ENCODE data around the gene SPSB1.

The SPSB1 gene

DNA sequence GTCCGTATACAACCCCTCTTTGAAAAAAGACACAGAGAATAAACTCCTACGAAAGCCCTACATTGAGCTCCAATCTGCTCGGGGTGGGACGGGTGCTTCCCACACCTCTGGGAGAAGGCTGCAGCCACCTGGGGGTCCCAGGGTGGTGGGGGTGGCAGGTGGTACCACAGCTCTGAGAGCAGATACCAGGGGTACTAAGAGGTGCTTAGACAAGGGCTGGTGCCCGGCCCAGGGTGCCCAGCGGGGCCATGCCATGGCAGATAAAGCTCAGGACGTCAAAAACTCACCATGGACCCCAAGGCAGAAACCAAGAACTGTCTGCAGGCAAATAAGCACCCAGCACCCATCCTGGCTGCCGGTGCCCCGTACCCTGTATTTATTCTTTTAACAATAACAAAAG lies 75.1 kb downstream of the SPSB1 start:
- Histone ChIP-seq H3K4me3 (ENCODE audit: severe bottlenecking) (no peak overlapping the region), H3K36me3 (ENCODE audit: low read depth) (no peaks in the 10 kb centered on the region), H3K9me3 (ENCODE audit: severe bottlenecking) (no peaks in the 10 kb centered on the region), H3K4me1 (ENCODE audit: insufficient read depth, poor library complexity, severe bottlenecking) (no peaks in the 10 kb centered on the region), H3K27ac (ENCODE audit: poor library complexity, severe bottlenecking) (no peak overlapping the region), H3K27me3 (ENCODE audit: insufficient read depth, poor library complexity, severe bottlenecking) (no peaks in the 10 kb centered on the region)
- DNase-seq (ENCODE audit: low spot score): no peak
- no peak for ATAC-seq (ENCODE audit: low read depth)
- TF ChIP-seq CTCF (IDR thresholded peaks at IDR 0.05; ENCODE audit: poor library complexity, severe bottlenecking): no peak

DNA sequence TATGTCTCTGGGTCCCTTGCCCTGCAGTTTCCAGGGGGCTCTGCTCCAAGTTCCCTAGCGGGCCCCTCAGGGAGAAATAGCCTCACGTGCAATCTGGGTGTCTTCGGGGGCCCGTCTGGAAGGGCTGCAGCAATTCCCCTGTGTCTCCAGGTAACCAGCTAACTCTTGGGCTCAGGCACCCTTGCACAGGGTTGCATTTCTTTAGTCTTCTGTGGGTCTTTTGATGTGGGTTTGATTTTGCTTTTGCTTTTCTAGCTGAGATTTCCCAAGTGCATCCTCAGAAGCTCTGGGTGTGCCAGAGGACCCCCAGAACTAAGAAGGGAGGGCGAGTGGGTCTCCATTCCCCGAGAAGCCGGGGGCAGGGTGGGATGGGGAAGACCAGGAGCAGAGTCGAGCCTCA lies 75.7 kb downstream of the SPSB1 start:
- Histone ChIP-seq H3K4me3 (ENCODE audit: severe bottlenecking) (no peak overlapping the region), H3K27me3 (ENCODE audit: insufficient read depth, poor library complexity, severe bottlenecking) (no peaks in the 10 kb centered on the region), H3K27ac (ENCODE audit: poor library complexity, severe bottlenecking) (no peak overlapping the region), H3K36me3 (ENCODE audit: low read depth) (no peaks in the 10 kb centered on the region), H3K9me3 (ENCODE audit: severe bottlenecking) (no peaks in the 10 kb centered on the region), H3K4me1 (ENCODE audit: insufficient read depth, poor library complexity, severe bottlenecking) (no peaks in the 10 kb centered on the region)
- ATAC-seq (ENCODE audit: low read depth) (no peak), DNase-seq (ENCODE audit: low spot score) (no peak)
- no peak for TF ChIP-seq CTCF (IDR thresholded peaks at IDR 0.05; ENCODE audit: poor library complexity, severe bottlenecking)

DNA sequence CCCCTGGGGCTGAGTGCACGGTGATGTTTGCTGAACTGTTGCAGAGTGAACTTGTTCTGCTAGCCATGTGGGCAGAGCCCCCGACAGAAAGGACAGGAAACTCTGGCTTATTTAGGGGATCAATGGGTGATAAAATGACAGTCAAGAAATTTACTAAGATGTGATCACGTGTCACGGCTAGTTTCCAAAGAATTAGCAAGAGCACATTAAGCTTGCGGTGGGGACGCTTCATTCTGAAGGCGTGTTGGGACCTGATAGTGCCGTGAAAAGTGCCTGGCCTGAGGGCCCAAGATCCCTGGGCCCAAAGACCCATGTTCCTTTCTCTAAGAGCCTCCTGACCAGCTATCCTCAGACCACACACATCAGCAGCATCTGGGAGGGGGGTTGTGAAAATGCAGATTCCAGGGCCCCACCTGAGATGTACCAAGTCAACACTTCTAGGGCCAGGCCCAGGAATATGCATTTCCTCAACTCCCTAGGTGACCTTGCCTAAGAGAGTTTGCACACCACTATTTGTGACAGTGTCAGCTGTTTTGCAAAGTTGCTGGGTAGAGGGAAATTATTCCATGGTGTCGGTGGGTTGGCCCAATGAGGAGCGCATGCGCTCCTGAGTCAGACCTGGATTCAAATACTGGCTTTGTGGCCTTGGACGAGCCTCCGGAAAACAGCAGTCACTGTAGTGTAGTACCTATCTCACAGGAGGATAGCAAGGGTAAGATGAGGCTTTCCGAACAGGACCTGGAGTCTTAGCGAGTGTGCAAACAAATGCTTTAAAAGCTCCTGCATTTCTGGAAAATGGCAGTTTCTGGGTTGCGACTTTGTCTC lies 77.5 kb downstream of the SPSB1 start:
- H3K9me3 ChIP-seq (ENCODE audit: severe bottlenecking): no peaks in the 10 kb centered on the region
- no peak overlapping the region for H3K27ac ChIP-seq (ENCODE audit: poor library complexity, severe bottlenecking)
- DNase-seq (ENCODE audit: low spot score) (no peak), ATAC-seq (ENCODE audit: low read depth) (no peak)
- H3K4me1 ChIP-seq (ENCODE audit: insufficient read depth, poor library complexity, severe bottlenecking): no peaks in the 10 kb centered on the region
- H3K36me3 ChIP-seq (ENCODE audit: low read depth): no peaks in the 10 kb centered on the region
- H3K4me3 ChIP-seq (ENCODE audit: severe bottlenecking): no peak overlapping the region
- no peak for TF ChIP-seq CTCF (IDR thresholded peaks at IDR 0.05; ENCODE audit: poor library complexity, severe bottlenecking)
- H3K27me3 ChIP-seq (ENCODE audit: insufficient read depth, poor library complexity, severe bottlenecking): no peaks in the 10 kb centered on the region

DNA sequence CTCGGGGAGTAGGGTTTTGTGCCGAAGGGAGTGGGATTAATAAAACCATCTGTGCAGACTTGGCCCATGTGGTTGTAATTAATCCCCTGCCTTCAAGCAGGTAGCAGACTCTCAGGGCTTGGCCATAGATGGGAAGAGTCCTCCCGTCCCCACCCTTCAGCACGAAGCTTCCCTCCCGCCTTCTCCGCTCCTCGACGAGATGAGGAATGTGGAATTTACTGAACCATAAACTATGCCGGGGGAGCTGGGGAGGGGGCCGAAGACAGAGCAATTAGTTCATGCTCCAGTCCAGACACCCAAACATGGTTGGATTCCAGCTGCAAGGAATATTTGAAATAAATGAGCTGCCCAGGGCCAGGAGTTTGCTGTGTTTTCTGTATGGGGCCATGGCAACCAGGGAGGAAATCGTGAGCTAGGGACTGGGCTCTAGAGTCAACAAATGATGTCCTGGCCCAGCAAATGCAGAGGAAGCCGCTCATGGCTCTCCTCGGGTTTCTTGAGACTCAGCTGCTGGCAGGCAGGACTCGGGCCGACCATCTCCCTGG lies 78.8 kb downstream of the SPSB1 start:
- no peaks in the 10 kb centered on the region for H3K4me1 ChIP-seq (ENCODE audit: insufficient read depth, poor library complexity, severe bottlenecking)
- ATAC-seq (ENCODE audit: low read depth) (no peak), DNase-seq (ENCODE audit: low spot score) (no peak)
- H3K4me3 ChIP-seq (ENCODE audit: severe bottlenecking): no peak overlapping the region
- H3K27ac ChIP-seq (ENCODE audit: poor library complexity, severe bottlenecking): no peak overlapping the region
- no peaks in the 10 kb centered on the region for H3K9me3 ChIP-seq (ENCODE audit: severe bottlenecking)
- no peaks in the 10 kb centered on the region for H3K27me3 ChIP-seq (ENCODE audit: insufficient read depth, poor library complexity, severe bottlenecking)
- no peak for TF ChIP-seq CTCF (IDR thresholded peaks at IDR 0.05; ENCODE audit: poor library complexity, severe bottlenecking)
- no peaks in the 10 kb centered on the region for H3K36me3 ChIP-seq (ENCODE audit: low read depth)

DNA sequence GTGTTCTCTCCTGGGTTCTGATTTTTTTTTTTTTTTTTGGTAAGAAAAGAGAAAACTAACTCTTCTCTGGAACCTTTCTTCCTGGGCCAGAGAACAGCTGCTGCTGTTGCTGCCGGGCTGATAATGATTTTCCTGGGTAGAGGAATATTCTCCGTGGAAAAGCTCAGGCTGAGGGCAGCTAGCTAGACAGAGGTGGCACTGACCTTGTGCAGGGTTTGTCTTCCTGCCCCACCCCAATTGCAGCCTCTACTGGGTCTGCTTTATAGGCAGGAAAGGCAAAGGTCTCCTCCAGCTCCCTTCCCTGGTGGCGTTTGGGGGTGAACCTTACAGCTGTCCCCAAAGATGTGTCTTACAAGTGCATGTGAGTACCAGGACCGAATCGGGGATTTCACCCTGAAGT lies 79.3 kb downstream of the SPSB1 start:
- no peaks in the 10 kb centered on the region for H3K36me3 ChIP-seq (ENCODE audit: low read depth)
- H3K27me3 ChIP-seq (ENCODE audit: insufficient read depth, poor library complexity, severe bottlenecking): no peaks in the 10 kb centered on the region
- no peak overlapping the region for H3K27ac ChIP-seq (ENCODE audit: poor library complexity, severe bottlenecking)
- DNase-seq (ENCODE audit: low spot score): no peak
- no peak for ATAC-seq (ENCODE audit: low read depth)
- H3K4me3 ChIP-seq (ENCODE audit: severe bottlenecking): no peak overlapping the region
- TF ChIP-seq CTCF (IDR thresholded peaks at IDR 0.05; ENCODE audit: poor library complexity, severe bottlenecking): no peak
- no peaks in the 10 kb centered on the region for H3K4me1 ChIP-seq (ENCODE audit: insufficient read depth, poor library complexity, severe bottlenecking)
- no peaks in the 10 kb centered on the region for H3K9me3 ChIP-seq (ENCODE audit: severe bottlenecking)
